Stomach (tissue), 9 donors: ENCODE data around the gene TBC1D16. TPM values are rescaled to one million over a fixed set of nuclear protein-coding genes. Genes with fewer than 3 reads are reported as not detected.
A peak's percentile ranks its signal among the peaks of the same experiment; 100 is the strongest.

Source experiments
- DNase-seq, 2 donors: peaks; one replicate each; pipeline versions ENCODE4 v3.0.0 to v3.0.0-alpha.2; 2013 to 2019
- H3K27ac ChIP-seq, 5 donors: fragments of 200-600 bp in 4 of 5; sonication (generic) in 4 of 5; one replicate each; pipeline ENCODE4 v1.5.1; 2013 to 2019; ENCODE audit warnings: mild to moderate bottlenecking in 1 of 5, moderate library complexity in 1 of 5
- H3K27me3 ChIP-seq, 3 donors: fragments of 200-600 bp; sonication (generic); one replicate each; pipeline ENCODE4 v1.5.1; 2017 to 2019; ENCODE audit warnings: mixed run types in 1 of 3
- H3K36me3 ChIP-seq, 4 donors: fragments of 200-600 bp; sonication (generic); 1 replicate in 3 of 4; 2 replicates in 1 of 4; pipeline ENCODE4 v1.5.1; 2016 to 2019
- H3K4me1 ChIP-seq, 4 donors: fragments of 200-600 bp; sonication (generic); one replicate each; pipeline ENCODE4 v1.5.1; 2016 to 2019
- H3K4me3 ChIP-seq, 4 donors: fragments of 200-600 bp; sonication (generic) in 3 of 4; one replicate each; pipeline ENCODE4 v1.5.1; 2016 to 2019; ENCODE audit warnings: mild to moderate bottlenecking in 1 of 4
- H3K9me3 ChIP-seq, 4 donors: fragments of 200-600 bp; sonication (generic); one replicate each; pipeline ENCODE4 v1.5.1; 2016 to 2019
- EP300 ChIP-seq: sonication (generic); formaldehyde crosslinking; IDR thresholded peaks from one replicate; pipeline ENCODE4 v1.6.1; 2017; ENCODE audit warnings: antibody characterized with exemption
- POLR2A ChIP-seq, 4 donors: fragments of 450-650 bp; IDR thresholded peaks; one replicate each; pipeline ENCODE4 v1.6.1; 2016; ENCODE audit warnings: antibody characterized with exemption in 4 of 4, control low read depth in 2 of 4, mild to moderate bottlenecking in 1 of 4, moderate library complexity in 1 of 4
- POLR2AphosphoS5 ChIP-seq, 3 donors: sonication (generic); formaldehyde crosslinking; IDR thresholded peaks; one replicate each; pipeline ENCODE4 v1.6.1; 2016; ENCODE audit warnings: antibody characterized with exemption in 3 of 3
- WGBS, 5 donors: extraction: QIAGEN DNeasy Blood & Tissue Kit in 3 of 5; methylation state at CpG; one replicate each; pipeline versions ENCODE4 v1.1.5 to v1.1.7; 2013 to 2018; 5-methylcytosine and 5-hydroxymethylcytosine counted together
- intact Hi-C: fragments of 100-400 bp; cut with DNase I; formaldehyde crosslinking; loops from one replicate; pipeline ENCODE4 v1.15.1; 2023; ENCODE audit warnings: low total_unique reads
- polyA plus RNA-seq, 3 donors: library from polyadenylated mRNA; stranded (reverse); fragments of 200-250 nt; gene quantifications; one replicate each; pipeline ENCODE4 v1.2.3, GENCODE V29; 2013
- total RNA-seq, 5 donors: library from RNA; depleted of rRNA; stranded (reverse); fragments of >200 nt; gene quantifications; one replicate each; pipeline versions ENCODE4 v1.1.0 to v1.2.3, GENCODE V29; 2014 to 2016
- TF ChIP-seq, protein P1 (sequence below), 7 experiments: fragments of 450-650 bp in 4 of 7; fragments of 200-600 bp in 3 of 7; sonication (generic) in 3 of 7; IDR thresholded peaks; one replicate each; pipeline ENCODE4 v1.5.1; 2016 to 2019; ENCODE audit warnings: antibody characterized with exemption in 7 of 7, control low read depth in 2 of 7, mild to moderate bottlenecking in 1 of 7
- donor health status: healthy with polysubstance abuse.
- donor health status: Bipolar disorder and iron deficiency.
- donor health status: healthy.

The TBC1D16 gene
- total and polyA plus RNA-seq, 8 donors, result 3.0 to 22.2 (median 16.8) TPM

DNA sequence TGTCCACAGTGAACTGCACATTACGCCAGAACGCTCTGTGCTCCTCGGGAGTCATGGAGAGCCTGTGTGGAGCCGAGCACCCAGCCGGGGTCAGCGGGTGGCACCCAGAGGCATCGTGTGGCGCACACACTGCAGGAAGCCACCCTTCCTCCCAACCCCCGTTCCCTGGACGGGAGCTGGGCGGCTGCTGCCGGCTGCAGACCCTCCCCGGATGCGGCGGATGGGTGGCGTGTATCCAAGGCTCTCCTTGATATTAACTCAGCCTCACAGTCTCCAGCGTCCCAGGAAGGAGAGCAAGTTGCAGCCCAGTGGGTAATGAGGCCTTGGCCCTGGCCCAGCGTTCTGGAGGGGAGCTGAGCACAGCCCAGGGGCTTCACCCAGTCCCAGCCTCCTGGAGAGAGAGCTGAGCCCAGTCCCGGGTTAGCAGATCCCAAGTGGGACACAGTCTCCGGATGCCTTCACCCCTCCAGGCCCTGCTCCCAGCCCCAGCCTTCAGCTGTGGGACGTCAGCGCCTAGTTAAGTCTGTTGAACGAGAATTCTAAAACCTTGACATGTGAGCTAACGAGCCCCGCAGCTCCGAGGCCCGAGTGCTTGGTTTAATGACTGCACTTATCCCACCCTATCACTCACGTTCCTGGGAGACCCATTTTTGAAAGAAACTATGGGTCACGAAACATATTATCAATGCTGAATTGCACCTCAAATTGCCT, 86.6 kb downstream of the TBC1D16 start:
- no peaks in the 10 kb centered on the region for H3K27me3 ChIP-seq
- H3K27ac ChIP-seq, result no peak overlapping the region
- no peaks in the 10 kb centered on the region for H3K9me3 ChIP-seq
- intact Hi-C loops, result no loop called here
- no peak overlapping the region for H3K4me3 ChIP-seq
- peaks cover 24 to 31% (median 28%) of the 10 kb centered on the region in 4 donors for H3K4me1 ChIP-seq
- DNase-seq, result peak in 1 of 2 donors; percentile 51
- TF ChIP-seq, protein P1, sequence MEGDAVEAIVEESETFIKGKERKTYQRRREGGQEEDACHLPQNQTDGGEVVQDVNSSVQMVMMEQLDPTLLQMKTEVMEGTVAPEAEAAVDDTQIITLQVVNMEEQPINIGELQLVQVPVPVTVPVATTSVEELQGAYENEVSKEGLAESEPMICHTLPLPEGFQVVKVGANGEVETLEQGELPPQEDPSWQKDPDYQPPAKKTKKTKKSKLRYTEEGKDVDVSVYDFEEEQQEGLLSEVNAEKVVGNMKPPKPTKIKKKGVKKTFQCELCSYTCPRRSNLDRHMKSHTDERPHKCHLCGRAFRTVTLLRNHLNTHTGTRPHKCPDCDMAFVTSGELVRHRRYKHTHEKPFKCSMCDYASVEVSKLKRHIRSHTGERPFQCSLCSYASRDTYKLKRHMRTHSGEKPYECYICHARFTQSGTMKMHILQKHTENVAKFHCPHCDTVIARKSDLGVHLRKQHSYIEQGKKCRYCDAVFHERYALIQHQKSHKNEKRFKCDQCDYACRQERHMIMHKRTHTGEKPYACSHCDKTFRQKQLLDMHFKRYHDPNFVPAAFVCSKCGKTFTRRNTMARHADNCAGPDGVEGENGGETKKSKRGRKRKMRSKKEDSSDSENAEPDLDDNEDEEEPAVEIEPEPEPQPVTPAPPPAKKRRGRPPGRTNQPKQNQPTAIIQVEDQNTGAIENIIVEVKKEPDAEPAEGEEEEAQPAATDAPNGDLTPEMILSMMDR (IDR thresholded peaks at IDR 0.05), result no peak
- TF ChIP-seq EP300 (no peak), POLR2A (IDR thresholded peaks at IDR 0.05) (no peak), POLR2AphosphoS5 (IDR thresholded peaks at IDR 0.05) (no peak)
- WGBS, 5 donors, result 87 to 93% (median 91%) methylated on average over 16 to 29 of the region's 29 CpGs
- peaks cover 17 to 65% (median 58%) of the 10 kb centered on the region in 4 donors for H3K36me3 ChIP-seq

DNA sequence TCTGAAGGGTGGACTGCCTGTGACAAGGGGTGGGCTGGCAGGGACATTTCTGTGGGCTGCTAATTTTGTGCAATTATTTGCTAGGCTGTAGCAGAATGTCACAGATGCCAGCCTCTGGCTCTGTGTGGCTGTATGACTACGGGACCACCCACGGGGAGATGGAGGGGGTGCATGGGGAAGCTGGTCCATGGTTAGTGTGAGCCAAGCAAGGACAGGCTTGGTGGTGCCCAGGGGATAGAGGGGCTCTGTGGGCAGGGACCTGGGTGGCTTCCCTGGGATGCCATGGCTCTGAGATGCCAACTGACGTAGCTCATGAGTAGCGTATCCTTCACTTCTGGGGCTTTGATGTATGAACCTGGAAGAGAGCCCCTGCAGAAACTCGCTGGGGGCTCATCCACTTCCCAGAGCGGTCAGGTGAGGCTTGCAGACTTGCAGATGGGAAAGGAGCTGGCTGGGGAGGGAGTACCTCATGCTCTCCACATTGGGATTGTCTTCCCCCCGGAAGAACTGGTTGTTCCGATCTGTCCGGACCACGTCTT, 87.2 kb downstream of the TBC1D16 start:
- WGBS, 5 donors, result 84 to 96% (median 95%) methylated on average over 9 to 10 of the region's 10 CpGs
- no peak overlapping the region for H3K4me3 ChIP-seq
- H3K27me3 ChIP-seq, result no peaks in the 10 kb centered on the region
- TF ChIP-seq EP300, result no peak
- no peak for TF ChIP-seq POLR2AphosphoS5 (IDR thresholded peaks at IDR 0.05)
- no peak for TF ChIP-seq POLR2A (IDR thresholded peaks at IDR 0.05)
- TF ChIP-seq, protein P1 (IDR thresholded peaks at IDR 0.05), result no peak
- no peak overlapping the region for H3K27ac ChIP-seq
- peaks cover 23 to 71% (median 64%) of the 10 kb centered on the region in 4 donors for H3K36me3 ChIP-seq
- intact Hi-C loops, result no loop called here
- H3K9me3 ChIP-seq, result no peaks in the 10 kb centered on the region
- H3K4me1 ChIP-seq, result peaks cover 24 to 31% (median 28%) of the 10 kb centered on the region in 4 donors
- no peak for DNase-seq

DNA sequence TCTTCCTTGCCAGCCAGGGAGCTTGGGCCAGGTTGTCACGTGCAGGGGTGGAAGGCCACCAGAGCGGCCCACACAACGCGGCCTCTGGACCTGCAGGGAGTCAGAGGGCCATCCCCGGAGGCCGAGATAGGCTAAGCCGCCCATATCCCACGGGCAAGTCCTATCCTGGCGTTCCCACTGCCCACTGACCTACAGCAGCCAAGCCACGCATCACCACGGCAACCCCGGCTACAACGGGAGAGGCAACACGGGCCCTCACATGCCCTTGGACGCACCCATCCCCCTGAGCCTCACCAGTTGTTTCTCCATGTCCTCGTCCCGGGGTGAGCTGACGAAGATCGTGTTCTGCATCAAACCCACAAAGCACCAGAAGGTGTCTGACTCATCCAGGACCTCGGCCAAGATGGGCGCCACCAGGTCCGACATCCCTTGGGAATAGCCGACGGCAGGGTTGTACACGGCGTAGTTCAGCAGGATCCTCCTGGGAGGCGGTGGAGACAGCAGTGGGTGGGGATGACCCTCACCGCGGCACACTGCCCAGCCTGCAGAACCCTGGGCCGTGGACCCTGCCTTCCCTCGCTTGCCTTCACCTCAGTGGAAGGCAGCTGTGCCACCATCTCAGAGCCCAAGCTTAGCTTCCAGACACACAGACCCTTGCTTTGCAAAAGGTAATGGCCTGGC, 88.2 kb downstream of the TBC1D16 start:
- no peak overlapping the region for H3K27ac ChIP-seq
- peaks cover 23 to 30% (median 26%) of the 10 kb centered on the region in 4 donors for H3K4me1 ChIP-seq
- H3K4me3 ChIP-seq, result no peak overlapping the region
- no peaks in the 10 kb centered on the region for H3K27me3 ChIP-seq
- H3K9me3 ChIP-seq, result no peaks in the 10 kb centered on the region
- intact Hi-C loops, result no loop called here
- H3K36me3 ChIP-seq, result peaks cover 26 to 81% (median 74%) of the 10 kb centered on the region in 4 donors
- WGBS, 5 donors, result 91 to 97% (median 95%) methylated on average over 18 to 31 of the region's 31 CpGs
- peak in 1 of 2 donors; percentile 6 for DNase-seq
- TF ChIP-seq POLR2A (IDR thresholded peaks at IDR 0.05) (no peak), EP300 (no peak), POLR2AphosphoS5 (IDR thresholded peaks at IDR 0.05) (no peak)
- TF ChIP-seq, protein P1 (IDR thresholded peaks at IDR 0.05), result no peak

DNA sequence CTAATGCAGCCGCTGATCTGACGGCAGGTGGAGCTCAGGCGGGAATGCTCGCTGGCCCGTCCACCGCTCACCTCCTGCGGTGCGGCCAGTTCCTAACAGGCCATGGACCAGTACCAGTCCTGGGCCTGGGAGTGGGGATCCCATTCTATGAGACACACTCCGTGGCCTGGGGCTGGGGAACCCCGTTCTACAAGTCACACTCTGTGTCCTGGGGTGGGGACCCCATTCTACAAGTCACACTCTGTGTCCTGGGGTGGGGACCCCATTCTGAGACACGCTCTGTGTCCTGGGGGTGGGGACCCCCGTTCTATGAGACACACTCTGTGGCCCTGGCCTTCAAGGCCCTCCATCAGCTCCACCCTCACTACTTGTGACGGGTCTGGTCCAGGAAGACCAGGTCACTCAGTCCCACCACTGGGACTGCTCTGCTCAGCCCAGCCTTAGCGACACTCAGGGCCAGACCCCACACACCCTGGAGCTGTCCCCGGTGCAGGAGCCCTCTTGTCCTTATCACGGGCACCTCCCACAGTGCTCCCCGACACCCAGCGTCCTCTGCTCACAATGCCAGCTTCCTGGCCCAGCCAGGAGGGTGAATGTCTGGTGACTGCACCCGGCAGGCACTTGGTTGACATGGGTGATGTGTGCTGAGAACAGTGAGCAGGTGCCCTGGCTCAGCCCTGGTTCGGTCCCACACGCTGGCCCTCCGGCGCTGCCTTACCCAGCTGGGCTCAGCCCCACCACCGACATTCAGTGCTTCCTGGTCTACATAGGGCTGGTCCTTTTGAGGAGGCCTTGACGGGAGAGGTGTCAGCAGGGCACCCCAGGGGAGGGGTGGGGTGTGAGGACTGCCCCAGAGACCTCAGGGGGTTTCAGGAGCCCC, 89.1 kb downstream of the TBC1D16 start:
- no peaks in the 10 kb centered on the region for H3K27me3 ChIP-seq
- H3K27ac ChIP-seq, result no peak overlapping the region
- H3K36me3 ChIP-seq, result peaks cover 26 to 90% (median 83%) of the 10 kb centered on the region in 4 donors
- no peak for TF ChIP-seq EP300
- DNase-seq, result peak in 1 of 2 donors; percentile 2
- intact Hi-C loops, result no loop called here
- H3K4me1 ChIP-seq, result peaks cover 14 to 21% (median 19%) of the 10 kb centered on the region in 4 donors
- H3K9me3 ChIP-seq, result no peaks in the 10 kb centered on the region
- WGBS, 5 donors, result 89 to 92% (median 92%) methylated on average over 16 to 25 of the region's 25 CpGs
- no peak overlapping the region for H3K4me3 ChIP-seq
